ENCODE data around the gene MRFAP1L1.

DNA sequence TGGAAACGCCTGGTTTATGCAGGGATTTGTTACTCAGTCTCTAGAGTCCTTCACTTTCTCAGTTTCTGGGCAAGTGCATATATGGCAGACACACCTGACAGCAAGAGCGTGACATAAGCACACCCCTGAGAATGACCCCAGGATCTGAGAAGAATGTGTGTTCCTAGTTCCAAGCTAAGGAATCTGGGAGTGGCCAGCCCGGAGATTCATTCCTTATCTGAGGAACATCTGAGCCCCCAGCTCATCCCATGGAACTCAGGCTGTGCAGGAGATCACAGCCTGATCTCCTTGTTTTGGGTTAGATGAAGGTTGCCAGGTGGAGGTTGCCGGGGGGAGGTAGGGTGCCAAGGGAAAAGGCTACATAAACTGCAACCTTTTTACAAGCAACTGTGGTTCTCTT lies 49.1 kb upstream of the MRFAP1L1 start:
- TF ChIP-seq, protein P1, sequence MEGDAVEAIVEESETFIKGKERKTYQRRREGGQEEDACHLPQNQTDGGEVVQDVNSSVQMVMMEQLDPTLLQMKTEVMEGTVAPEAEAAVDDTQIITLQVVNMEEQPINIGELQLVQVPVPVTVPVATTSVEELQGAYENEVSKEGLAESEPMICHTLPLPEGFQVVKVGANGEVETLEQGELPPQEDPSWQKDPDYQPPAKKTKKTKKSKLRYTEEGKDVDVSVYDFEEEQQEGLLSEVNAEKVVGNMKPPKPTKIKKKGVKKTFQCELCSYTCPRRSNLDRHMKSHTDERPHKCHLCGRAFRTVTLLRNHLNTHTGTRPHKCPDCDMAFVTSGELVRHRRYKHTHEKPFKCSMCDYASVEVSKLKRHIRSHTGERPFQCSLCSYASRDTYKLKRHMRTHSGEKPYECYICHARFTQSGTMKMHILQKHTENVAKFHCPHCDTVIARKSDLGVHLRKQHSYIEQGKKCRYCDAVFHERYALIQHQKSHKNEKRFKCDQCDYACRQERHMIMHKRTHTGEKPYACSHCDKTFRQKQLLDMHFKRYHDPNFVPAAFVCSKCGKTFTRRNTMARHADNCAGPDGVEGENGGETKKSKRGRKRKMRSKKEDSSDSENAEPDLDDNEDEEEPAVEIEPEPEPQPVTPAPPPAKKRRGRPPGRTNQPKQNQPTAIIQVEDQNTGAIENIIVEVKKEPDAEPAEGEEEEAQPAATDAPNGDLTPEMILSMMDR (IDR thresholded peaks at IDR 0.05) = no peak
- TF ChIP-seq POLR2A (IDR thresholded peaks at IDR 0.05) = no peak

Measured in heart left ventricle (tissue), 13 donors.